GM12892 (cell line): Measurements from ENCODE around the gene VIM.

Source experiments
- POLR2A ChIP-seq: IDR thresholded peaks from 2 replicates; pipeline ENCODE4 v1.6.1; 2011; ENCODE audit warnings: low read depth, low read length, control low read depth
- TAF1 ChIP-seq: IDR thresholded peaks from 2 replicates; pipeline ENCODE4 v1.6.1; 2011; ENCODE audit warnings: low read depth, mild to moderate bottlenecking, control low read depth, low read length, borderline replicate concordance

DNA sequence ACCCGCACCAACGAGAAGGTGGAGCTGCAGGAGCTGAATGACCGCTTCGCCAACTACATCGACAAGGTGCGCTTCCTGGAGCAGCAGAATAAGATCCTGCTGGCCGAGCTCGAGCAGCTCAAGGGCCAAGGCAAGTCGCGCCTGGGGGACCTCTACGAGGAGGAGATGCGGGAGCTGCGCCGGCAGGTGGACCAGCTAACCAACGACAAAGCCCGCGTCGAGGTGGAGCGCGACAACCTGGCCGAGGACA is 1.6 kb downstream of the VIM start:
- TF ChIP-seq POLR2A (no peak), TAF1 (no peak)
